Uterine smooth muscle cell (primary cell): ENCODE measurements around the gene MBOAT7. TPM values are rescaled to one million over a fixed set of nuclear protein-coding genes. Genes with fewer than 3 reads are reported as not detected.

Experiments used
- total RNA-seq: library from RNA; depleted of rRNA; stranded (reverse); fragments of >200 nt; gene quantifications from 2 replicates; pipeline ENCODE4 v1.2.3, GENCODE V29; 2014

Gene MBOAT7, protein sequence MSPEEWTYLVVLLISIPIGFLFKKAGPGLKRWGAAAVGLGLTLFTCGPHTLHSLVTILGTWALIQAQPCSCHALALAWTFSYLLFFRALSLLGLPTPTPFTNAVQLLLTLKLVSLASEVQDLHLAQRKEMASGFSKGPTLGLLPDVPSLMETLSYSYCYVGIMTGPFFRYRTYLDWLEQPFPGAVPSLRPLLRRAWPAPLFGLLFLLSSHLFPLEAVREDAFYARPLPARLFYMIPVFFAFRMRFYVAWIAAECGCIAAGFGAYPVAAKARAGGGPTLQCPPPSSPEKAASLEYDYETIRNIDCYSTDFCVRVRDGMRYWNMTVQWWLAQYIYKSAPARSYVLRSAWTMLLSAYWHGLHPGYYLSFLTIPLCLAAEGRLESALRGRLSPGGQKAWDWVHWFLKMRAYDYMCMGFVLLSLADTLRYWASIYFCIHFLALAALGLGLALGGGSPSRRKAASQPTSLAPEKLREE
- 57.2 and 59.2 TPM in 2 replicates for total RNA-seq

DNA sequence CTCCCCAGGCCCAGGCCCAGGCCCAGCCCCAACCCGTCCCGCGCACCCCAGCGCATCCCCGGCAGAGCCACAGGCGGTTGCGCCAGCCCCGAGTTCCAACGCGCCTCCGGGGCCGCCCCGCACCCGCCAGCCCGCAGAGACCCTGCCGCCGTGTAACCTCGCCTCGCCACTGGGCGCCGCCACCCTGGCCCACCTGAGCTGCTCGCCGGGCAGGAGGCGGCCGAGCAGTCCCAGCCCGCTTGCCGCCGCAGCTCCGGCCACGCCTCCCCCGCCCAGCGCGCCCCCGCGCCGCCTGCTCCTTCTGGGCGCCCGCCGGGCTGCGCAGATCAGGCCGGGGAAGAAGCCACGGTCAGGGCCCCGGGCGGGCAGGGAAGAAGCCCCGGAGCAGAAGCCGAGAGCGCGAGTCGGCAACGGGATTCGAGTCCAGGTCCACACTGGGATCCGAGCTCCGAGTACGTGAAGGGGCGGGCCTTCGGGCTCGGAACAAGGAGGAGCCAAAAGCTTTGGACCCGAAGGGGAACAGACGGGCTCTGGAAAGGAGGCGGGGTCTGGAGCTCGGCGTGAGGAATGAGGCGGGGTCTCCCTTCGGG is at the start of gene MBOAT7:
Gene MBOAT7 (minus strand): TSS at position 436 of the 590 bp plus-strand sequence. CDS start 1,072 bp downstream, outside the sequence.

DNA sequence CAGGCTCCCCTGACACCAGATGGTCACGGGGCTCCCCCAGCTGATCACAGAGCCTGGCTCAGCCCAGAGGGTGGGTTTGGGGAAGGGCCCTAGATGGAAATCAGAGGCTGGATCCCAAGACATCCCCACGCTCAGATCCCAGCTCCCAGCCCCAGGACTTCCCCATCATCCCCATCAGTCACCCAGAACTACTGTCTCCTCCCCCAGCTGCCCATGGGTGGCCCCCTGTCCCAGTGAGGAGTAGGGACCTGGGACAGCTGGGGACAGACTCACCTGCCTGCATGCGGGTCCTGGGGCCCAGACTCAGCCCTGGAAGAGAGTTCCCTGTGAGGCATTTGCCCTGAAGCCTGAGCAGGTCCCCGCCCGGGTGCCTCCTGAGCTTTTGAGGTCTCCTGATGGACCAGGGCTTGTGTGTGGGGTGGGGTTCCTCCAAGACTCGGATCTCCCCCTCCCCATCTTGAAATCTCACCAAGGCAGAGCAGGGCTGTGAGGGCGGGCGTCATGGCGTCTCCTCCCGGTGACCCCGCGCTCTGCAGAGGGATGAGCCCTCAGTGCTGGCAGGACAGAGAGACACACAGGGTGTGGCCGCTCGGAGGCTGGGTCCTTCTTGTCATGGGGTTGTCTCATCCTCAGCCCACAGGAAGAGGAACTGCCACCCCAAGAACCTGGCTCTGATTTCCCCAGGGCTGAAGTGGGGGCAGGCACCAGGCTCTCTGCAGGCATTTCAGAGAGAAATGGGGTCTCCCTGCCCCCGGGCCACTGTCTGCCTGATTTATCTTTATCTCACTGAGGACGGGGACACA is 33.3 kb upstream of the MBOAT7 start, which contains the start of gene LILRB3:
Gene LILRB3 (minus strand): TSS at position 534 of the 803 bp plus-strand sequence. CDS start 31 bp downstream, at position 503.

DNA sequence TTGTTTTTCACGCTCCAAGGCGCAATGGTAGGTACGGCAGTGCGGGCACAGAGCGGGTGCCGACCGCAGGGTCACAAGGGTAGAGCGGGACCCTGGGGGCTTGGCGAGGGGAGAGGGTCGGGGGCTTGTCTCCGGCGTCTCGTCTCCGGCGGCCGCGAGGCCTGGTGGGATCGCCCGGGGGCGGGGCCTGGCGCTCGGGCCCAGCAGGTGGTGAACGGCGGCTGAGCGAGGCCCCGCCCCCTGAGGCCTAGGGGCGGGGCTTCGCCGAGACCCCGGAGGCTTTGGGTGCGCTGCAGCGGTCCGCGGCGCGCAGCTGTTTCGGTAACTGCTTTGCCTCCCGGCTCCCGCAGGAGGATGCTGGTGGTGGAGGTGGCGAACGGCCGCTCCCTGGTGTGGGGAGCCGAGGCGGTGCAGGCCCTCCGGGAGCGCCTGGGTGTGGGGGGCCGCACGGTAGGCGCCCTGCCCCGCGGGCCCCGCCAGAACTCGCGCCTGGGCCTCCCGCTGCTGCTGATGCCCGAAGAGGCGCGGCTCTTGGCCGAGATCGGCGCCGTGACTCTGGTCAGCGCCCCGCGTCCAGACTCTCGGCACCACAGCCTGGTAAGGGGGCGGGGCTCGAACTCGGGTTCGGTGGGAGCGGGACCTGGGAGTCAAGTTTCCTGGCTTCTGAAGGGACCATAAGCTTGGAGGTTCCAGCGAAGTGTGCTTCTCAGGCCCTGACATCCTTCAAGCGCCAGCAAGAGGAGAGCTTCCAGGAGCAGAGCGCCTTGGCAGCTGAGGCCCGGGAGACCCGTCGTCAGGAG is 1.8 kb upstream of the MBOAT7 start, which contains the start of gene TSEN34:
Gene TSEN34 (plus strand): TSS at position 298 of the 800 bp plus-strand sequence. CDS start 57 bp downstream, at position 355.

DNA sequence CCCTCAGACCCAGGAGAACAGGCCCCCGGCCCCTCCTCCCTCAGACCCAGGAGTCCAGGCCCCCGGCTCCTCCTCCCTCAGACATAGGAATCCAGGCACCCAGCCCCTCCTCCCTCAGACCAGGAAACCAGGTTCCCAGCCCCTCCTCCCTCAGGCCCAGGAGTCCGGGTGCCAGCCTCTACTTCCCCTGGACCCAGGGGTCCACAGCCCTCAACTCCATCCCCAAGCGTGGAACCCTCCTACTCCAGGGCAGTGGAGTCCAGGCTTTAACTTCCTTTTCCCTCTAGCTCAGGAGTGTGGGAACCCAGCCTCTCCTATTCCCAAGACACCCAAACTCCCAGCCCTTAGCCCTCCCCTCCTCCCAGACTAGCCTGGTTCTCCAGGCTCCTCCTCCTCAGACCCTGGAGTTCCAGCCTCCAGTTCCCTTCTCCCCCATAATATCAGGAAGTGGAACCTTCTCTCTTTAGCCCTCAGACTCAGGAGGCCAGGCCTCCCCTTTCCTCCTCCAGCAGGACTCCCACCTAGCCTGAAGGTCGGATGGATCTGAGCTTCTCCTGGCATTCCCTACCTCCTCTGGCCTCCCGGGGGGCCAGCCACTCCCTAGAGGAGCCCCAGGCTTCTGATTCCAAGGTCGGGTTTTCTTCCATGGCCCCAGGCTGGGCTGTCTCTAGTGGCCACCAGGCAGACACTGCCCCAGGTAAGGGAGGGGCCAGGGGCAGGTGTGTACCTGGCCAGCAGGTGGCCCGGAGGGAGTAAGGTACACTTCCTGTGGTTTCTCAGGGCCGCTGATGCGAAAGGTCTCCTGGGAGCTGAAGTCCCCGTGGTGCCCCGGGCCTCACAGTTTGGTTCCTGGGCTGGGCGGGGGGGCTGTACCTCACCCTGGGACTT is 16.7 kb downstream of the MBOAT7 start, which contains the start of gene TMC4:
Gene TMC4 (minus strand): TSS at position 690 of the 888 bp plus-strand sequence. CDS start 43 bp downstream, at position 647.

DNA sequence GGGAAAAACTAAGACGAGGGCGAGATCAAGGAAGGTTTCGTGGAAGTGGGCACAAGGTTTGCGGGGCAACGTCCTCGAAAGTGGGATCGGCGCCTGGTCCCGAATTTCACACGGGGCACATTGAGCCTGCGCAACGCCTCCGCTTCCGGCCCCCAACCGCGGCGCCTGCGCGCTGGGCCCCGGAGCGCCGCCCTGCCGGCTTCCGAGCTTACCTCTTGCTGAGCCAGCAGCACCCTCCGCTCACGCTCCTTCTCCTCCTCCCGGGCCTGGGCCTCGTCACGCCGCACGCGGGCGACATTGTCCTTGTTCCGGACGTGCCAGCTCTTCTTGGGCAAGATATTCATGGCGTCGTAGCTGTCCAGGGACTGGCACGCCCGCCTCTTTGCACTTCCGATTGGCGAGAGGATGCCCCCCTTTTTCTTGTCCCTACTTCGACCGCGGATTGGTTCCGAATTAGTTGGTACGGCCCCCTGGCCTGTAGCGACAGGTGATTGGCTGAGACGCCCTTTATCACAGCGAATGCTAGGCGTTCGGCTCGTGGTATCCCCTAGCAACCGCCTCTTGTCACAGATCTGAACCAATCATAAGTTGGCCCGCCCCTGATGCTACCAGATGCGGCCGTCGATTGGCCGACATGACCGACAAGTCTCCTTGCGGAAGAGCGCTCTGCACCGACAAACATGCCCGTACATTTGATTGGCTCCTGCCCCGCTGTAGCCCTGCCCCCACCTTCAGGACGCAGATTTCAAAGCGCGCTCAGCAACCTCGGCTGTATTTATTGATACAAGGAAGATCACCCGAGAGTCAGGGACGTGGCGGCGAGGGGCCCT is 29.8 kb downstream of the MBOAT7 start, which contains the start of gene LENG1:
Gene LENG1 (minus strand): TSS at position 370 of the 830 bp plus-strand sequence. CDS start 26 bp downstream, at position 344.

DNA sequence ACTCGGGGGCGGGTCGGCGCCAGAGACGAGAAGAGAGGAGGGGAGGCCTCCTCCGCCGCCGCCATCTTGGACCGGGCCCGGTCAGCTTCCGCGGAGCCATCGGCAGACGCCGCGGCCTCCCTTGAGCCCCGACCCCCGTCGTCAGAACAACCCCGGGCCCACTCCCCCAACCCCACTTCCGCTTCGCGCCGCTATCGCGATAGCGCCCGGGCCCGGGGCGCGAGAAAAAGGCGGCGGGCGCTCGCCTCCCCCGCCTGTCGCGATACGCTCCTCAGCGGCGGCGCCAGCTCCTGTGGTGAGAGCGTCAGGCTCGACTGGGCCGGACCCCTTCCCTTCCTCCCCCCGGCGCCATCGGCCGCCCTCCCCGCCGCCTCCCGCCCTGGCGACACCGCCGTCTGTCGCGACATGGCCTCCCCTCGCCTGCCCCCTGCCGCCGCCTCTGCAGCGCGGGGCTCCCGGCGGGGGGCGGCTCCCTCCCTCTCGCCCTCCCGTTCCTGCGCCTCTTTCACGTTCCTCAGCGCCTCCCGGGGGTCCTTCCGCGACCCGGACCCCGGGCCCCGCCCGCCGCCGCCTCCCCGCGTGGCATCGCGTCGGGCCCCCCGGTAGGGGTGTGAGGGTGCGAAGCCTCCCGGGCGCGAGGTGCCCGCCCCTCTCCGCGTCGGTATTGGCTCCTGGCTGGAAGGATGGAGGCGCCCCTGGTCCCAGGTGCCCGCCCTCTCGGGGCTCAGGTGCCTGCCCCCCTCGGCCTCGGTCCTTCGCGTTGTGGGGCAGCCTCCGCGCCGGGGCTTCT is 51.5 kb downstream of the MBOAT7 start, which contains the start of gene CNOT3:
Gene CNOT3 (plus strand): TSS at position 64 of the 790 bp plus-strand sequence. CDS start 5,217 bp downstream, outside the sequence.

Other genes with a start within 250 kb of the MBOAT7 start
- gene CACNG8, start 226.6 kb downstream of the MBOAT7 start, total RNA-seq: under 0.01 TPM in 2 replicates
- 0.11 TPM in 1 of 2 replicates, not detected in the other for gene CACNG6, start 197.9 kb downstream of the MBOAT7 start, total RNA-seq
- gene VSTM1, start 125.7 kb downstream of the MBOAT7 start, total RNA-seq: not detected in 2 replicates
- not detected in 2 replicates for gene TARM1, start 108.2 kb downstream of the MBOAT7 start, total RNA-seq
- gene OSCAR, start 88.8 kb downstream of the MBOAT7 start, total RNA-seq: 0.22 and 0.50 TPM in 2 replicates
- 14.0 and 14.7 TPM in 2 replicates for gene NDUFA3, start 86.7 kb downstream of the MBOAT7 start, total RNA-seq
- gene TFPT, start 73.9 kb downstream of the MBOAT7 start, total RNA-seq: 11.0 and 13.7 TPM in 2 replicates
- gene PRPF31, start 73.8 kb downstream of the MBOAT7 start, total RNA-seq: 45.1 and 80.0 TPM in 2 replicates
- 15.4 and 17.7 TPM in 2 replicates for gene CNOT3, start 51.8 kb downstream of the MBOAT7 start, total RNA-seq
- gene LENG1, start 29.9 kb downstream of the MBOAT7 start, total RNA-seq: 7.7 and 8.0 TPM in 2 replicates
- 0.87 TPM in 1 of 2 replicates, not detected in the other for gene TMC4, start 16.4 kb downstream of the MBOAT7 start, total RNA-seq
- gene TSEN34, start 1.7 kb upstream of the MBOAT7 start, total RNA-seq: 62.9 and 76.0 TPM in 2 replicates
- 1,269 and 1,778 TPM in 2 replicates for gene RPS9, start 11.3 kb upstream of the MBOAT7 start, total RNA-seq
- gene LILRB3, start 33.4 kb upstream of the MBOAT7 start, total RNA-seq: not detected in 2 replicates
- gene LILRA6, start 53.2 kb upstream of the MBOAT7 start, total RNA-seq: not detected in 2 replicates
- not detected in 2 replicates for gene LILRB5, start 67.7 kb upstream of the MBOAT7 start, total RNA-seq
- gene LILRB2, start 91.5 kb upstream of the MBOAT7 start, total RNA-seq: not detected in 2 replicates
- not detected in 2 replicates for gene LILRA5, start 123.6 kb upstream of the MBOAT7 start, total RNA-seq
- not detected in 2 replicates for gene LILRA4, start 149.6 kb upstream of the MBOAT7 start, total RNA-seq
- not detected in 2 replicates for gene LAIR1, start 175.4 kb upstream of the MBOAT7 start, total RNA-seq
- gene TTYH1, start 225.9 kb upstream of the MBOAT7 start, total RNA-seq: not detected in 2 replicates